ENCODE data around the gene ATAD3B. TPM values are rescaled to one million over a fixed set of nuclear protein-coding genes. Genes with fewer than 3 reads are reported as not detected.

The ATAD3B gene
- total and polyA plus RNA-seq, 2 of the 4 experiments (the other 2 are of a cell fraction): 13.8 to 29.0 TPM

DNA sequence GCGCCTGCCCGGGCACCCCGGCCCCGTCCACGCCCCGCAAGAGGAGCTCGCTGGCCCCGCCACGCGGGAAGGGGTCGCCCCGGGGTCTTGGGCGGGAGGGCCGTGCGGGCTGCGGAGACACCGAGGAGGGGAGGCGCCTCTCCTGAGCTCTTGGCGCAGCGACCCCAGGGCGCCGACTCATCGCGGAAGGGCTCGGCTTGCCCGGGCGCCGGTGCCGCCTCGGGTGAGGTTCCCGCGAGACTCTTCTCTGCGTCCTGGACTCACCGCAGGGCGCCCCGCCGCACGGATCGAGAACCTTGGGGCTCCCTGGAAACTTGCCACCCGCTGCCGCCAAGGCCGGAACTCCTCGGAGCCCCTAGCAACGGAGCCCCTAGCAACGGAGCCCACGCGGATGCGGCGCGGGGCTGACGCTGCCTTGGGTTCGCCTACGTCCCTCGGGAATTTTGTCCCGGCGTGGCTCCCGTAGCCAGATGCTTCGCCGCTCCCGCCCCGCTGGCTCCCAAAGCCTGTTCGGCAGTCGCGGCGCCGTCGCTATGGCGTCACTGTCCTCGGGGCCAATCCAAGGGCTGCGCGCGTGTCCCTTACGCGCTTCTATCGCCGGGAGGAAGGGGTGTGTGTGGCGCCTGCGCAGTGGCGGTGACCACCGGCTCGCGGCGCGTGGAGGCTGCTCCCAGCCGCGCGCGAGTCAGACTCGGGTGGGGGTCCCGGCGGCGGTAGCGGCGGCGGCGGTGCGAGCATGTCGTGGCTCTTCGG is 40.1 kb downstream of the ATAD3B start, which contains the start of gene ATAD3A:
TSS of gene ATAD3A (plus strand) at position 630 of the 753 bp plus-strand sequence. CDS start at position 737, 107 bp downstream.
- in situ Hi-C loops (cut with MboI; ENCODE audit: low sequenced_read_pairs): no loop called here
- Histone ChIP-seq H3K9ac (ENCODE audit: low read depth, low read length) (peak within 1 kb of the TSS; percentile 91), H4K91ac (ENCODE audit: insufficient read depth, low read depth, low read length) (peak within 1 kb of the TSS; percentile 92), H4K20me1 (ENCODE audit: insufficient read depth, low read length) (peaks cover 4% of the 10 kb centered on the region; the same call in 1 of the 2 replicates), H3K56ac (ENCODE audit: extremely low read depth, insufficient read depth, low read length) (peak within 1 kb of the TSS; percentile 80), H3K27ac (ENCODE audit: insufficient read depth, low read length) (peak within 1 kb of the TSS; percentile 96), H3K4me3 (ENCODE audit: insufficient read depth, low read depth, low read length) (peak within 1 kb of the TSS; percentile 89), H3K27me3 (ENCODE audit: control insufficient read depth, insufficient read depth, low read length) (no peaks in the 10 kb centered on the region), H2AK5ac (ENCODE audit: low read depth, low read length) (peak within 1 kb of the TSS; percentile 95), H3K23ac (ENCODE audit: low read depth, low read length) (peak within 1 kb of the TSS; percentile 91), H2BK120ac (ENCODE audit: low read depth, low read length) (peak within 1 kb of the TSS; percentile 47; the same call in 1 of the 2 replicates), H3K18ac (ENCODE audit: low read depth, low read length) (peak within 1 kb of the TSS; percentile 57; the same call in 1 of the 2 replicates), H3K36me3 (ENCODE audit: control insufficient read depth, insufficient read depth, low read length) (peaks cover 4% of the 10 kb centered on the region), H4K8ac (ENCODE audit: low read depth in 2 of 2, low read length in 2 of 2) (peak within 1 kb of the TSS; percentile 78 to 97), H3K4ac (ENCODE audit: low read depth, low read length) (peak within 1 kb of the TSS; percentile 93), H3K14ac (replicated peaks; ENCODE audit: low read depth, low read length) (peak within 1 kb of the TSS; percentile 85), H3K9me1 (ENCODE audit: insufficient read depth, low read length) (0 out of 2 replicates have a peak, but pooled peaks cover 4% of the 10 kb centered on the region), H2AFZ (replicated peaks; ENCODE audit: low read length, poor library complexity) (peak within 1 kb of the TSS; percentile 100), H2BK5ac (ENCODE audit: low read depth, low read length, poor library complexity, severe bottlenecking) (peak within 1 kb of the TSS; percentile 95), H3K4me2 (ENCODE audit: low read depth, low read length) (peak within 1 kb of the TSS; percentile 94), H2AK9ac (replicated peaks; ENCODE audit: low read depth, low read length, poor library complexity) (peak within 1 kb of the TSS; percentile 95), H2BK15ac (ENCODE audit: low read depth, low read length) (no peak within 1 kb of the TSS; the same call in 2 of the 3 replicates), H3K4me1 (ENCODE audit: control insufficient read depth, insufficient read depth, low read length) (peaks cover 3% of the 10 kb centered on the region; the same call in 1 of the 2 replicates), H3K79me1 (ENCODE audit: low read depth in 1 of 2, low read length in 2 of 2) (peaks cover 10 to 20% of the 10 kb centered on the region in 2 experiments), H4K5ac (ENCODE audit: low read depth, low read length) (peak within 1 kb of the TSS; percentile 95), H2BK20ac (ENCODE audit: low read depth, low read length) (no peak within 1 kb of the TSS), H3K9me3 (ENCODE audit: control insufficient read depth, insufficient read depth, low read length) (no peaks in the 10 kb centered on the region)
- intact Hi-C loops (cut with micrococcal nuclease): no loop called here
- ATAC-seq (ENCODE audit: low read depth) (peak; percentile 94), DNase-seq (peak; percentile 97)
- CTCF ChIA-PET: no interaction called here
- dilution Hi-C loops (cut with HindIII; ENCODE audit: low sequenced_read_pairs, unreplicated experiment): no loop called here
- POLR2A ChIA-PET (ENCODE audit: unreplicated experiment): no interaction called here
- WGBS, 2 experiments (ENCODE audit: extremely low coverage in 2 of 2, insufficient read length in 1 of 2): 0% methylated on average over 67 of the region's 99 CpGs; no CpG with 5 or more reads in 1 of the 2 experiments
- no TSS peak for BruUV-seq (replicated peaks)
- TF ChIP-seq, protein P1, sequence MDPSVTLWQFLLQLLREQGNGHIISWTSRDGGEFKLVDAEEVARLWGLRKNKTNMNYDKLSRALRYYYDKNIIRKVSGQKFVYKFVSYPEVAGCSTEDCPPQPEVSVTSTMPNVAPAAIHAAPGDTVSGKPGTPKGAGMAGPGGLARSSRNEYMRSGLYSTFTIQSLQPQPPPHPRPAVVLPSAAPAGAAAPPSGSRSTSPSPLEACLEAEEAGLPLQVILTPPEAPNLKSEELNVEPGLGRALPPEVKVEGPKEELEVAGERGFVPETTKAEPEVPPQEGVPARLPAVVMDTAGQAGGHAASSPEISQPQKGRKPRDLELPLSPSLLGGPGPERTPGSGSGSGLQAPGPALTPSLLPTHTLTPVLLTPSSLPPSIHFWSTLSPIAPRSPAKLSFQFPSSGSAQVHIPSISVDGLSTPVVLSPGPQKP (IDR thresholded peaks at IDR 0.05; ENCODE audit: borderline replicate concordance, low read depth, low read length): no peak
- no peak for TF ChIP-seq MAFK (IDR thresholded peaks at IDR 0.05; ENCODE audit: low read depth, low read length)
- no peak for TF ChIP-seq CEBPB (IDR thresholded peaks at IDR 0.05; ENCODE audit: low read depth, low read length)
- peak; percentile 79; the same call in 1 of the 2 replicates for TF ChIP-seq MAZ (IDR thresholded peaks at IDR 0.05; ENCODE audit: borderline replicate concordance, low read depth, low read length)
- peak; percentile 1 for TF ChIP-seq RCOR1 (IDR thresholded peaks at IDR 0.05; ENCODE audit: insufficient replicate concordance, low read length)
- no peak for TF ChIP-seq FOS (IDR thresholded peaks at IDR 0.05; ENCODE audit: low read depth, low read length)
- no peak for TF ChIP-seq SMC3 (IDR thresholded peaks at IDR 0.05; ENCODE audit: low read depth, low read length)
- TF ChIP-seq BHLHE40 (IDR thresholded peaks at IDR 0.05; ENCODE audit: low read depth, low read length): no peak
- TF ChIP-seq, protein P2, sequence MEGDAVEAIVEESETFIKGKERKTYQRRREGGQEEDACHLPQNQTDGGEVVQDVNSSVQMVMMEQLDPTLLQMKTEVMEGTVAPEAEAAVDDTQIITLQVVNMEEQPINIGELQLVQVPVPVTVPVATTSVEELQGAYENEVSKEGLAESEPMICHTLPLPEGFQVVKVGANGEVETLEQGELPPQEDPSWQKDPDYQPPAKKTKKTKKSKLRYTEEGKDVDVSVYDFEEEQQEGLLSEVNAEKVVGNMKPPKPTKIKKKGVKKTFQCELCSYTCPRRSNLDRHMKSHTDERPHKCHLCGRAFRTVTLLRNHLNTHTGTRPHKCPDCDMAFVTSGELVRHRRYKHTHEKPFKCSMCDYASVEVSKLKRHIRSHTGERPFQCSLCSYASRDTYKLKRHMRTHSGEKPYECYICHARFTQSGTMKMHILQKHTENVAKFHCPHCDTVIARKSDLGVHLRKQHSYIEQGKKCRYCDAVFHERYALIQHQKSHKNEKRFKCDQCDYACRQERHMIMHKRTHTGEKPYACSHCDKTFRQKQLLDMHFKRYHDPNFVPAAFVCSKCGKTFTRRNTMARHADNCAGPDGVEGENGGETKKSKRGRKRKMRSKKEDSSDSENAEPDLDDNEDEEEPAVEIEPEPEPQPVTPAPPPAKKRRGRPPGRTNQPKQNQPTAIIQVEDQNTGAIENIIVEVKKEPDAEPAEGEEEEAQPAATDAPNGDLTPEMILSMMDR (conservative IDR thresholded peaks at IDR 0.05; ENCODE audit: low read depth, low read length): no peak
- peak; percentile 86; the same call in 1 of the 2 replicates for TF ChIP-seq MXI1 (IDR thresholded peaks at IDR 0.05; ENCODE audit: borderline replicate concordance, low read depth, low read length)
- TF ChIP-seq, protein P3, sequence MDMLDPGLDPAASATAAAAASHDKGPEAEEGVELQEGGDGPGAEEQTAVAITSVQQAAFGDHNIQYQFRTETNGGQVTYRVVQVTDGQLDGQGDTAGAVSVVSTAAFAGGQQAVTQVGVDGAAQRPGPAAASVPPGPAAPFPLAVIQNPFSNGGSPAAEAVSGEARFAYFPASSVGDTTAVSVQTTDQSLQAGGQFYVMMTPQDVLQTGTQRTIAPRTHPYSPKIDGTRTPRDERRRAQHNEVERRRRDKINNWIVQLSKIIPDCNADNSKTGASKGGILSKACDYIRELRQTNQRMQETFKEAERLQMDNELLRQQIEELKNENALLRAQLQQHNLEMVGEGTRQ (IDR thresholded peaks at IDR 0.05; ENCODE audit: low read depth, low read length): 0 out of 2 replicates have a peak, but pooled peaks have one; percentile 17
- TF ChIP-seq POLR2A (IDR thresholded peaks at IDR 0.05; ENCODE audit: low read depth, low read length): peak; percentile 86
- no peak for TF ChIP-seq RFX5 (IDR thresholded peaks at IDR 0.05; ENCODE audit: low read depth, low read length)
- TF ChIP-seq NFE2L2 (IDR thresholded peaks at IDR 0.05; ENCODE audit: low read depth, low read length): peak; percentile 24; the same call in 1 of the 2 replicates
